Measurements from ENCODE around the gene ATG16L1. TPM values are rescaled to one million over a fixed set of nuclear protein-coding genes. Genes with fewer than 3 reads are reported as not detected.

The ATG16L1 gene
- total RNA-seq, 1 experiment from 2014 or later: 20.2 TPM

DNA sequence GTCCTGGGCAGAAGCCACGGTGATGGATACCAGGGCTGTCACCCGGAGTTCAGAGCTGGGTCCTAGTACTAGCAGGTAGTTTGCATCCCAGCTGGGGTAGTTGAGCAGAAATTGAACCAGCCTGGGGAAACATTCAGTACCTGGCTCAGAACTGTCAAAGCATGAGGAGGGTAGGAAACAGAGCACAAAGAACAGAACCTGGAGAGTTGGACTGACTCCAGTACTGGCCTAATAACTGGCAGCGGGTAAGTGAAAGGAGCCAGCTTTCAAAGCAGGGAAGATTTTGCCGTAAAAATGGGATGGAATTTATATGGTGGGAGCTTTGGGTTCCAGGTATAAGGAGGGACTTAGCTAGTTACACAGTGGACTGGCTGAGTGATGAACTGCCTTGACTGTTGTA is 23.8 kb downstream of the ATG16L1 start:
- Histone ChIP-seq H3K27ac (ENCODE audit: low read length) (no peak overlapping the region), H3K36me3 (ENCODE audit: insufficient read depth, low read length) (peaks cover 87% of the 10 kb centered on the region), H3K9ac (ENCODE audit: low read length) (no peak overlapping the region), H3K4me1 (ENCODE audit: low read length) (no peaks in the 10 kb centered on the region), H3K9me3 (ENCODE audit: low read length) (no peaks in the 10 kb centered on the region), H4K20me1 (ENCODE audit: insufficient read depth, low read depth, low read length) (0 out of 2 replicates have a peak, but pooled peaks cover 7% of the 10 kb centered on the region), H3K27me3 (ENCODE audit: low read length) (no peaks in the 10 kb centered on the region), H3K79me2 (ENCODE audit: low read length) (peaks cover 6% of the 10 kb centered on the region), H3K9me2 (replicated peaks; ENCODE audit: insufficient read depth, low read length) (no peaks in the 10 kb centered on the region), H2AFZ (ENCODE audit: low read length) (no peak overlapping the region), H3K4me2 (ENCODE audit: low read depth, low read length, poor library complexity, severe bottlenecking) (no peak overlapping the region), H3K4me3 (ENCODE audit: low read length) (no peak overlapping the region)
- DNase-seq: no peak

DNA sequence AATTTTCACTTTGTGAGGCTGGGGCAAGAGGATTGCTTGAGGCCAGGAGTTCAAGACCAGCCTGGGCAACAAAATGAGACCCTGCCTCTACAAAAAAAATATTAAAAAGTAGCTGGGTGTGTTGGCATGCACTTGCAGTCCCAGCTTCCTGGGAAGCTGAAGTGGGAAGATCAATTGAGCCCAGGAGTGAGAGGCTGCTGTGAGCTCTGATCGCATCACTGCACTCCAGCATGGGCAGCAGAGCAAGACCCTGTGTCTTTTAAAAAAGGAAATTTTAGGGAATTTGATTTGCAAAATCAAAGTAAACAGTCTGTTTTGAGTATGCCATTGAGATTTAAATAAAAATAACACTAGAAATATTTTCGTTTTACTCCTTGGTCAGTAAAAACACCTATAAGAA is 27.4 kb downstream of the ATG16L1 start:
- no peak overlapping the region for H3K4me2 ChIP-seq (ENCODE audit: low read depth, low read length, poor library complexity, severe bottlenecking)
- peaks cover 80% of the 10 kb centered on the region for H3K36me3 ChIP-seq (ENCODE audit: insufficient read depth, low read length)
- no peak overlapping the region for H2AFZ ChIP-seq (ENCODE audit: low read length)
- H4K20me1 ChIP-seq (ENCODE audit: insufficient read depth, low read depth, low read length): no peaks in the 10 kb centered on the region
- H3K4me1 ChIP-seq (ENCODE audit: low read length): no peaks in the 10 kb centered on the region
- H3K9ac ChIP-seq (ENCODE audit: low read length): no peak overlapping the region
- no peak overlapping the region for H3K27ac ChIP-seq (ENCODE audit: low read length)
- H3K9me2 ChIP-seq (replicated peaks; ENCODE audit: insufficient read depth, low read length): no peaks in the 10 kb centered on the region
- H3K9me3 ChIP-seq (ENCODE audit: low read length): no peaks in the 10 kb centered on the region
- H3K4me3 ChIP-seq (ENCODE audit: low read length): no peak overlapping the region
- no peak for DNase-seq
- 0 out of 2 replicates have a peak, but pooled peaks cover 2% of the 10 kb centered on the region for H3K79me2 ChIP-seq (ENCODE audit: low read length)
- no peaks in the 10 kb centered on the region for H3K27me3 ChIP-seq (ENCODE audit: low read length)

GRCh38 chr2:233280114-233280693 is 28.7 kb downstream of the ATG16L1 start:
- no peak overlapping the region for H3K4me2 ChIP-seq (ENCODE audit: low read depth, low read length, poor library complexity, severe bottlenecking)
- no peaks in the 10 kb centered on the region for H3K9me3 ChIP-seq (ENCODE audit: low read length)
- H3K9me2 ChIP-seq (replicated peaks; ENCODE audit: insufficient read depth, low read length): no peaks in the 10 kb centered on the region
- no peak overlapping the region for H3K27ac ChIP-seq (ENCODE audit: low read length)
- peaks cover 74% of the 10 kb centered on the region for H3K36me3 ChIP-seq (ENCODE audit: insufficient read depth, low read length)
- H3K79me2 ChIP-seq (ENCODE audit: low read length): 0 out of 2 replicates have a peak, but pooled peaks cover 2% of the 10 kb centered on the region
- H3K4me3 ChIP-seq (ENCODE audit: low read length): no peak overlapping the region
- no peak for DNase-seq
- H3K4me1 ChIP-seq (ENCODE audit: low read length): no peaks in the 10 kb centered on the region
- no peaks in the 10 kb centered on the region for H3K27me3 ChIP-seq (ENCODE audit: low read length)
- no peaks in the 10 kb centered on the region for H4K20me1 ChIP-seq (ENCODE audit: insufficient read depth, low read depth, low read length)
- H2AFZ ChIP-seq (ENCODE audit: low read length): no peak overlapping the region
- no peak overlapping the region for H3K9ac ChIP-seq (ENCODE audit: low read length)

DNA sequence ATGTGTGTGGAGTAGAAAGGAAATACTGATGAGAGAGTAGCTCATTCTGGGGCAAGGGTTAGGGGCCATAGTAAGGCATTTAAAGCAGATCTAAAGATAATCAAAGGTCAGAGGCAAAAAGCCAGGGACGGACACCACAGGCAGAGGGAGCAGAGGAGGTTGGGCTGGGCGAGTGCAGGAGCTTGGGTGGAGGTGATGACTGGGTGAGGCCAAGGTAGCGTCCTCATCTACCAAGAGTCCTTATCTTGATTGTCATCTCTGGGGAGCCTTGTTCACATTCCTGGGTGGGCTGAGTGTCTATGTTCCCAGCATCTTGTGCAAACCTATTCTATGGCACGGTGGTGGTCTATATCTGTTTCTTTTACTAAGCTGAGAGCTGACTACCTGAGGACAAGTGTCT is 30.1 kb downstream of the ATG16L1 start:
- Histone ChIP-seq H3K27ac (ENCODE audit: low read length) (no peak overlapping the region), H3K36me3 (ENCODE audit: insufficient read depth, low read length) (peaks cover 71% of the 10 kb centered on the region), H2AFZ (ENCODE audit: low read length) (no peak overlapping the region), H3K9me3 (ENCODE audit: low read length) (no peaks in the 10 kb centered on the region), H3K4me1 (ENCODE audit: low read length) (no peaks in the 10 kb centered on the region), H3K4me2 (ENCODE audit: low read depth, low read length, poor library complexity, severe bottlenecking) (no peak overlapping the region), H4K20me1 (ENCODE audit: insufficient read depth, low read depth, low read length) (no peaks in the 10 kb centered on the region), H3K9me2 (replicated peaks; ENCODE audit: insufficient read depth, low read length) (no peaks in the 10 kb centered on the region), H3K79me2 (ENCODE audit: low read length) (0 out of 2 replicates have a peak, but pooled peaks cover 2% of the 10 kb centered on the region), H3K9ac (ENCODE audit: low read length) (no peak overlapping the region), H3K27me3 (ENCODE audit: low read length) (no peaks in the 10 kb centered on the region), H3K4me3 (ENCODE audit: low read length) (no peak overlapping the region)
- no peak for DNase-seq

GRCh38 chr2:233281992-233282603 is 30.6 kb downstream of the ATG16L1 start:
- Histone ChIP-seq H3K4me1 (ENCODE audit: low read length) (no peaks in the 10 kb centered on the region), H4K20me1 (ENCODE audit: insufficient read depth, low read depth, low read length) (no peaks in the 10 kb centered on the region), H3K9me2 (replicated peaks; ENCODE audit: insufficient read depth, low read length) (no peaks in the 10 kb centered on the region), H3K79me2 (ENCODE audit: low read length) (peaks cover 6% of the 10 kb centered on the region), H3K36me3 (ENCODE audit: insufficient read depth, low read length) (peaks cover 75% of the 10 kb centered on the region), H3K27me3 (ENCODE audit: low read length) (no peaks in the 10 kb centered on the region), H3K27ac (ENCODE audit: low read length) (no peak overlapping the region), H3K4me3 (ENCODE audit: low read length) (no peak overlapping the region), H3K9me3 (ENCODE audit: low read length) (no peaks in the 10 kb centered on the region), H2AFZ (ENCODE audit: low read length) (no peak overlapping the region), H3K4me2 (ENCODE audit: low read depth, low read length, poor library complexity, severe bottlenecking) (no peak overlapping the region), H3K9ac (ENCODE audit: low read length) (no peak overlapping the region)
- DNase-seq: no peak

DNA sequence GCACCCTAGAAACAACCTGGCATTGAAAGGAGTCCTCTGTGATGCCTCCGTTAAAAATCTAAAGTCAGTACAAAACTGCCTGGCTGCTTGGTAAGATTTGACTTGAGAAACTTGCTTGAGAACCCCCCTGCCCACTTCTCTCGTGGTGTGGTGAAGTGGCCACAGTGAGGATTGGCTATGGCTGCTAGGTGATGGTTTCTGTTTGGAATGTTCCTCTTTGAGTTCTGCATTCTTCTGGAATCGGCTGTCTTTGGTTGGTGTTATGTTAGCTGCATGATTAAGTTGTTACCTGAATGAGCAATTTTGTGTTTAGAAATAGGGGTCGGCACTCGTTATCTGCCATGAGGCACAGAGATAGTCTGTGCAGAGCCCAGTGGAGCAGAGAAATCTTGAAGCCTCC is 34.4 kb downstream of the ATG16L1 start:
- Histone ChIP-seq H3K9ac (ENCODE audit: low read length) (no peak overlapping the region), H2AFZ (ENCODE audit: low read length) (no peak overlapping the region), H3K4me3 (ENCODE audit: low read length) (no peak overlapping the region), H3K36me3 (ENCODE audit: insufficient read depth, low read length) (peaks cover 52% of the 10 kb centered on the region), H3K4me1 (ENCODE audit: low read length) (no peaks in the 10 kb centered on the region), H4K20me1 (ENCODE audit: insufficient read depth, low read depth, low read length) (no peaks in the 10 kb centered on the region), H3K27ac (ENCODE audit: low read length) (no peak overlapping the region), H3K4me2 (ENCODE audit: low read depth, low read length, poor library complexity, severe bottlenecking) (no peak overlapping the region), H3K9me2 (replicated peaks; ENCODE audit: insufficient read depth, low read length) (no peaks in the 10 kb centered on the region), H3K79me2 (ENCODE audit: low read length) (peaks cover 4% of the 10 kb centered on the region), H3K27me3 (ENCODE audit: low read length) (no peaks in the 10 kb centered on the region), H3K9me3 (ENCODE audit: low read length) (no peaks in the 10 kb centered on the region)
- no peak for DNase-seq

GRCh38 chr2:233287871-233288270 is 36.4 kb downstream of the ATG16L1 start:
- no peaks in the 10 kb centered on the region for H3K27me3 ChIP-seq (ENCODE audit: low read length)
- no peak overlapping the region for H3K4me3 ChIP-seq (ENCODE audit: low read length)
- no peak overlapping the region for H2AFZ ChIP-seq (ENCODE audit: low read length)
- no peaks in the 10 kb centered on the region for H4K20me1 ChIP-seq (ENCODE audit: insufficient read depth, low read depth, low read length)
- no peak overlapping the region for H3K4me2 ChIP-seq (ENCODE audit: low read depth, low read length, poor library complexity, severe bottlenecking)
- H3K4me1 ChIP-seq (ENCODE audit: low read length): no peaks in the 10 kb centered on the region
- peaks cover 4% of the 10 kb centered on the region for H3K79me2 ChIP-seq (ENCODE audit: low read length)
- H3K36me3 ChIP-seq (ENCODE audit: insufficient read depth, low read length): peaks cover 55% of the 10 kb centered on the region
- no peaks in the 10 kb centered on the region for H3K9me2 ChIP-seq (replicated peaks; ENCODE audit: insufficient read depth, low read length)
- H3K27ac ChIP-seq (ENCODE audit: low read length): no peak overlapping the region
- no peak overlapping the region for H3K9ac ChIP-seq (ENCODE audit: low read length)
- H3K9me3 ChIP-seq (ENCODE audit: low read length): no peaks in the 10 kb centered on the region
- no peak for DNase-seq

DNA sequence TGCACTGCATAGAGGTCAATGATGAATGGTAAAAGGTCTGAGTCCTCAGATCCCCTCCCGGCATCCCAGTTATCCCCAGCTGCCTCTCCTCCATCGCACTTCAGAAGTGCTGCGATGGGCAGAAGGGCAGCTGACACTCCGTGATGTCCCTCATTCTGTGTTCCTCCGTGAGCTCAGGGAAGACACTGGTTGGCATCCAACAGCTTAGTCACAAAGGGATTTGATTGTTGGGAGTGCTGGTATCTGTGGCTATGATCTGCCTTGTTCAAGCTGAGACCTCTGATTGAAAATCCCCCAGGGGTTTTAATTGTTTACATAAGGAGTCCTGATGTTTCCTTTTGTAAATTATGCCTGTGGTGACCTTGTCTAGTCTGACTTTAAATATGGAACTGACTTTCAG is 37.2 kb downstream of the ATG16L1 start:
- no peak for DNase-seq
- H3K4me3 ChIP-seq (ENCODE audit: low read length): no peak overlapping the region
- H3K9ac ChIP-seq (ENCODE audit: low read length): no peak overlapping the region
- no peak overlapping the region for H2AFZ ChIP-seq (ENCODE audit: low read length)
- no peak overlapping the region for H3K27ac ChIP-seq (ENCODE audit: low read length)
- peaks cover 4% of the 10 kb centered on the region for H3K79me2 ChIP-seq (ENCODE audit: low read length)
- peaks cover 52% of the 10 kb centered on the region for H3K36me3 ChIP-seq (ENCODE audit: insufficient read depth, low read length)
- H4K20me1 ChIP-seq (ENCODE audit: insufficient read depth, low read depth, low read length): no peaks in the 10 kb centered on the region
- H3K4me2 ChIP-seq (ENCODE audit: low read depth, low read length, poor library complexity, severe bottlenecking): no peak overlapping the region
- H3K27me3 ChIP-seq (ENCODE audit: low read length): no peaks in the 10 kb centered on the region
- H3K9me3 ChIP-seq (ENCODE audit: low read length): no peaks in the 10 kb centered on the region
- H3K4me1 ChIP-seq (ENCODE audit: low read length): no peaks in the 10 kb centered on the region
- no peaks in the 10 kb centered on the region for H3K9me2 ChIP-seq (replicated peaks; ENCODE audit: insufficient read depth, low read length)
